Left lung (tissue), 10 donors: ENCODE data around the gene MEI4. TPM values are rescaled to one million over a fixed set of nuclear protein-coding genes. Genes with fewer than 3 reads are reported as not detected.

ENCODE experiments used
- ATAC-seq: fragments of 200-7000 bp; cut with Tn5 transposase; one replicate; pipeline ENCODE4 v1.9.1; 2020; ENCODE audit warnings: moderate library complexity
- DNase-seq, 4 donors: peaks; one replicate each; pipeline ENCODE4 v3.0.0-alpha.2; 2013 to 2020
- H3K27ac ChIP-seq, 2 donors: fragments of 200-600 bp; sonication (generic) in 1 of 2; one replicate each; pipeline versions ENCODE4 v1.5.0 to v1.8.0; 2020 to 2021
- H3K27me3 ChIP-seq, 2 donors: fragments of 200-600 bp; sonication (generic) in 1 of 2; one replicate each; pipeline versions ENCODE4 v1.5.0 to v1.8.0; 2020 to 2021
- H3K36me3 ChIP-seq, 2 donors: fragments of 200-600 bp; sonication (generic) in 1 of 2; one replicate each; pipeline versions ENCODE4 v1.5.0 to v1.8.0; 2020 to 2021
- H3K4me1 ChIP-seq, 2 donors: fragments of 200-600 bp; one replicate each; pipeline ENCODE4 v1.8.0; 2021
- H3K4me3 ChIP-seq, 2 donors: fragments of 200-600 bp; sonication (generic) in 1 of 2; one replicate each; pipeline versions ENCODE4 v1.5.0 to v1.8.0; 2020 to 2021; ENCODE audit warnings: mild to moderate bottlenecking in 1 of 2
- H3K9me3 ChIP-seq, 2 donors: fragments of 200-600 bp; sonication (generic) in 1 of 2; one replicate each; pipeline versions ENCODE4 v1.5.0 to v1.8.0; 2020 to 2021
- CTCF ChIP-seq, 2 donors: fragments of 200-600 bp; sonication (generic) in 1 of 2; IDR thresholded peaks; one replicate each; pipeline versions ENCODE4 v1.5.0 to v1.8.0; 2021; ENCODE audit warnings: antibody characterized with exemption in 2 of 2
- intact Hi-C, 2 donors: fragments of 100-400 bp; cut with DNase I; formaldehyde crosslinking; loops; one replicate each; pipeline versions ENCODE4 v1.11.2 to v1.14.2; 2022
- polyA plus RNA-seq, 6 donors: library from polyadenylated mRNA; unstranded; fragments of 120-200 nt; gene quantifications; one replicate each; pipeline ENCODE4 v1.2.1, GENCODE V29; 2013; ENCODE audit not compliant: insufficient read length in 6 of 6
- total RNA-seq, 2 donors: library from RNA; stranded (reverse); fragmentation: NEBNext Ultra II Directional; extraction: Animal tissue kit (Norgen Biotek cat#: 25700); gene quantifications; one replicate each; pipeline ENCODE4 v1.2.1, GENCODE V29; 2021
- donor health status: DM: no; HTN: yes; CAD: no.
- donor health status: DM: no; HTN: no; CAD: no.

Gene MEI4
- total and polyA plus RNA-seq, 8 donors = 0.05 to 0.24 (median 0.10) TPM; not detected in 2

GRCh38 chr6:77620278-77620882 is 32.5 kb upstream of the MEI4 start:
- ATAC-seq (peak; percentile 58), DNase-seq (no peak)
- Histone ChIP-seq H3K27me3 (no peaks in the 10 kb centered on the region), H3K27ac (no peak overlapping the region), H3K36me3 (no peaks in the 10 kb centered on the region), H3K9me3 (peaks cover 0 to 5% of the 10 kb centered on the region in 2 donors), H3K4me3 (no peak overlapping the region), H3K4me1 (no peaks in the 10 kb centered on the region)
- intact Hi-C loops = no loop called here
- peak in 1 of 2 donors; percentile 39 for TF ChIP-seq CTCF (IDR thresholded peaks at IDR 0.05)

- no peaks in the 10 kb centered on the region for H3K27me3 ChIP-seq
- intact Hi-C loops = no loop called here
- no peaks in the 10 kb centered on the region for H3K36me3 ChIP-seq
- H3K4me1 ChIP-seq = no peaks in the 10 kb centered on the region
- DNase-seq (peak in 2 of 4 donors; percentile 21 to 26), ATAC-seq (no peak)
- no peaks in the 10 kb centered on the region for H3K9me3 ChIP-seq
- H3K4me3 ChIP-seq = no peak overlapping the region
- no peak for TF ChIP-seq CTCF (IDR thresholded peaks at IDR 0.05)
- H3K27ac ChIP-seq = no peak overlapping the region
Observed at GRCh38 chr6:77624515-77624914, 28.3 kb upstream of the MEI4 start.

DNA sequence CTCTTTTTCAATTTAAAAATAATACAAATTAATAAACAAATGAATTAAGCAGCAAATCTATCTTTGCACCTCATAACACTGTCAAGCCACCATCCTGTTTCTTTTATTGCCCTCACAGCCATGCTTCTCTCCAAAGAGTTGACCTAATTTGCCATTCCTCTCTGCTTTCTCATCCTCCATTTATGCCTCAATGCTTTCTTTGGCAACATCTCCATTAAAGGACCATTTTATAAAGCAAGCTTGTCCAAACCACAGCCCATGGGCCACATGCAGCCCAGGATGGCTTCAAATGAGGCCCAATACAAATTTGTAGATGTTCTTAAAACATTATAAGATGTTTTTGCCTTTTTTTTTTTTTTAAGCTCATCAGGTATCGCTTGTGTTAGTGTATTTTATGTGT is 26.4 kb upstream of the MEI4 start:
- H3K27me3 ChIP-seq = no peaks in the 10 kb centered on the region
- no peaks in the 10 kb centered on the region for H3K4me1 ChIP-seq
- no peak for DNase-seq
- no peaks in the 10 kb centered on the region for H3K36me3 ChIP-seq
- no peaks in the 10 kb centered on the region for H3K9me3 ChIP-seq
- no peak for ATAC-seq
- no peak overlapping the region for H3K4me3 ChIP-seq
- TF ChIP-seq CTCF (IDR thresholded peaks at IDR 0.05) = no peak
- intact Hi-C loops = no loop called here
- H3K27ac ChIP-seq = no peak overlapping the region

DNA sequence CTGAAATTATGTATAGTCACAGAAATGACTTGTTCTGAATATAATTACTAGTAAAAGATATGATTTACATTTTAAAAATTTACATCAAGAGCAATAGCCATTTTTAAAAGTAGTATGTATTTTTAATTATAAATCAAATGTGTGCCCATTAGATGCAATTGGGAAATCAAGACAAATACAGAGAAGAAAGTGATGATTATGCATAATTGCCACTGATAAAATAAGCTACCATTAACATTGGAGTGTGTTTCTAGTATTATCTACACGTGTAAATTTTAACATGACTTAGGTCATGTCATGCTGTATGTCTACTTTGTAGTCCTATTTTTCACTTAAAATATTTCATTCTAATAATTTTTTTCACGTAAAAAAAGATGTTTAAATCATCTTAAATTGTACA is 22.8 kb upstream of the MEI4 start:
- Histone ChIP-seq H3K27ac (no peak overlapping the region), H3K27me3 (no peaks in the 10 kb centered on the region), H3K36me3 (no peaks in the 10 kb centered on the region), H3K4me1 (no peaks in the 10 kb centered on the region), H3K9me3 (no peaks in the 10 kb centered on the region), H3K4me3 (no peak overlapping the region)
- no peak for TF ChIP-seq CTCF (IDR thresholded peaks at IDR 0.05)
- intact Hi-C loops = no loop called here
- no peak for ATAC-seq
- DNase-seq = no peak

DNA sequence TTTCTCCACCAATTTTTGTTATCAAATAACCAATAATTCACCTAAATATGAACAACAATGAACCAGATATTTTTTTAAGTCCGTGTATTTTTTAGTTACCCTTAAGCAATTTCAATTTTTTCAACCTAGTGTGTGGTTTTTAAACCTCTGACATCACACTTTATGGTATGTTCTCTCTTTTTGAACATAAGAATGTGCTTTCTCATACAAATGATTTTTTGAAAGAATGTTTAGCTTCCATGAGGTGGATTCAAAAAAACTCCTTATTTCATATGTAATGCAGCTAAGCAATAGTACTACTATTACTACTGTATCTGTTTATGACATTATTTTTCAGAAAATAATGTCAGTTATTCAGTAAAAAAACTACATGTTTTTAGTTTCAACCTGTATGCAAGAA is 19.4 kb upstream of the MEI4 start:
- H3K4me1 ChIP-seq = no peaks in the 10 kb centered on the region
- intact Hi-C loops = no loop called here
- ATAC-seq (no peak), DNase-seq (no peak)
- H3K36me3 ChIP-seq = no peaks in the 10 kb centered on the region
- TF ChIP-seq CTCF (IDR thresholded peaks at IDR 0.05) = no peak
- H3K4me3 ChIP-seq = no peak overlapping the region
- no peaks in the 10 kb centered on the region for H3K27me3 ChIP-seq
- H3K9me3 ChIP-seq = no peaks in the 10 kb centered on the region
- no peak overlapping the region for H3K27ac ChIP-seq
